DND-41 (cell line): Measurements from ENCODE around the gene NR6A1.

Source experiments
- CTCF ChIP-seq: IDR thresholded peaks from 2 replicates; pipeline ENCODE4 v1.5.1; 2012; ENCODE audit warnings: borderline replicate concordance, low read length, moderate library complexity, mild to moderate bottlenecking; ENCODE audit not compliant: poor library complexity, severe bottlenecking; ENCODE audit errors: extremely low read depth
- EZH2 ChIP-seq: IDR thresholded peaks from 3 replicates; pipeline ENCODE4 v1.6.1; 2012; ENCODE audit warnings: borderline replicate concordance, low read depth, mild to moderate bottlenecking, moderate library complexity, low read length, inconsistent platforms; ENCODE audit not compliant: severe bottlenecking

- TF ChIP-seq CTCF (no peak), EZH2 (no peak)
These were observed 9.4 kb downstream of the NR6A1 start for GRCh38 chr9:124761710-124762109.
